ENCODE results near the gene KIF18B.

The KIF18B gene

GRCh38 chr17:44914698-44915271 lies 32.8 kb downstream of the KIF18B start:
- DNase-seq (ENCODE audit: low read depth): no peak
- H3K4me3 ChIP-seq (ENCODE audit: low read length): no peak overlapping the region
- no peak for TF ChIP-seq CTCF (IDR thresholded peaks at IDR 0.05; ENCODE audit: insufficient read depth, low read depth, low read length, missing control alignments)

- no peak overlapping the region for H3K4me3 ChIP-seq (ENCODE audit: low read length)
- TF ChIP-seq CTCF (IDR thresholded peaks at IDR 0.05; ENCODE audit: insufficient read depth, low read depth, low read length, missing control alignments): no peak
- no peak for DNase-seq (ENCODE audit: low read depth)
Measured at GRCh38 chr17:44914148-44914547, 33.4 kb downstream of the KIF18B start.

GRCh38 chr17:44913676-44914075 lies 33.9 kb downstream of the KIF18B start:
- TF ChIP-seq CTCF (IDR thresholded peaks at IDR 0.05; ENCODE audit: insufficient read depth, low read depth, low read length, missing control alignments): no peak

GRCh38 chr17:44912763-44913544 lies 34.6 kb downstream of the KIF18B start:
- no peak for DNase-seq (ENCODE audit: low read depth)
- no peak overlapping the region for H3K4me3 ChIP-seq (ENCODE audit: low read length)
- no peak for TF ChIP-seq CTCF (IDR thresholded peaks at IDR 0.05; ENCODE audit: insufficient read depth, low read depth, low read length, missing control alignments)

More at GRCh38 chr17:44913676-44914075, 33.9 kb downstream of the KIF18B start:
- no peak for DNase-seq (ENCODE audit: low read depth)
- no peak overlapping the region for H3K4me3 ChIP-seq (ENCODE audit: low read length)

GRCh38 chr17:44911133-44912001 lies 36.2 kb downstream of the KIF18B start:
- no peak overlapping the region for H3K4me3 ChIP-seq (ENCODE audit: low read length)
- peak; percentile 45 for TF ChIP-seq CTCF (IDR thresholded peaks at IDR 0.05; ENCODE audit: insufficient read depth, low read depth, low read length, missing control alignments)
- peak; percentile 39 for DNase-seq (ENCODE audit: low read depth)

- H3K4me3 ChIP-seq (ENCODE audit: low read length): no peak overlapping the region
- DNase-seq (ENCODE audit: low read depth): no peak
- TF ChIP-seq CTCF (IDR thresholded peaks at IDR 0.05; ENCODE audit: insufficient read depth, low read depth, low read length, missing control alignments): no peak
Measured at GRCh38 chr17:44910231-44911106, 37.1 kb downstream of the KIF18B start.

Data from epithelial cell of esophagus (primary cell).